Stimulated activated CD8-positive, alpha-beta memory T cell treated with anti-CD3 and anti-CD28 coated beads, Interleukin-7, amount 100 ng/mL, for 1 hour (primary cell): ENCODE results near the gene TEKT4.
"Not testable (repeated sequence)": the region's sequence is repeated elsewhere in the genome, so short reads cannot be mapped to it uniquely, and the experiment has no call there.

ENCODE experiments used
- DNase-seq, 2 donors: peaks; one replicate each; pipeline ENCODE4 v3.0.0-alpha.2; 2020; ENCODE audit warnings: low read depth in 2 of 2

TEKT4 gene, protein sequence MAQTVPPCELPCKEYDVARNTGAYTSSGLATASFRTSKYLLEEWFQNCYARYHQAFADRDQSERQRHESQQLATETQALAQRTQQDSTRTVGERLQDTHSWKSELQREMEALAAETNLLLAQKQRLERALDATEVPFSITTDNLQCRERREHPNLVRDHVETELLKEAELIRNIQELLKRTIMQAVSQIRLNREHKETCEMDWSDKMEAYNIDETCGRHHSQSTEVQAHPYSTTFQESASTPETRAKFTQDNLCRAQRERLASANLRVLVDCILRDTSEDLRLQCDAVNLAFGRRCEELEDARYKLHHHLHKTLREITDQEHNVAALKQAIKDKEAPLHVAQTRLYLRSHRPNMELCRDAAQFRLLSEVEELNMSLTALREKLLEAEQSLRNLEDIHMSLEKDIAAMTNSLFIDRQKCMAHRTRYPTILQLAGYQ

GRCh38 chr2:94871226-94872087 is at the start of gene TEKT4:
TEKT4 (plus strand) TSS chr2:94871430; CDS start chr2:94871580, 150 bp downstream.
- no peak for DNase-seq

DNA sequence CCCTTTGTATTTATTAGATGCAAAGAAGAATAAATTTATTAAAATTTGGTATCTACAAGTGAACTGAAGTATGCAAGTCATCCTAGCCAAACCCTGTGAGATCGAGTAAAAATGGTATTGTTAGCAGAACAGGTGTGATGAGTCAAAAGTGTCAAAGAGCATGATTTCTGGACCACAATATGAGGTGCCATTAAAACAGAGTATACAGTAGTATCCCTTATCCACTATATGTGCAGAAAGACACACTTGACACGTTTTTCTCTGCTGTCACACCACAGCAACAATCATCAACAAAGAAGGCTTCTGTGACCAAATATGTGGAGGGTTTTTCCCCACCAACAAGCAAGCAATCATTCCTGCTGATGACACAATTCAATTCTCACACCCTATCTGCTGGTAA is 32.0 kb upstream of the TEKT4 start:
- DNase-seq: not testable (repeated sequence)

DNA sequence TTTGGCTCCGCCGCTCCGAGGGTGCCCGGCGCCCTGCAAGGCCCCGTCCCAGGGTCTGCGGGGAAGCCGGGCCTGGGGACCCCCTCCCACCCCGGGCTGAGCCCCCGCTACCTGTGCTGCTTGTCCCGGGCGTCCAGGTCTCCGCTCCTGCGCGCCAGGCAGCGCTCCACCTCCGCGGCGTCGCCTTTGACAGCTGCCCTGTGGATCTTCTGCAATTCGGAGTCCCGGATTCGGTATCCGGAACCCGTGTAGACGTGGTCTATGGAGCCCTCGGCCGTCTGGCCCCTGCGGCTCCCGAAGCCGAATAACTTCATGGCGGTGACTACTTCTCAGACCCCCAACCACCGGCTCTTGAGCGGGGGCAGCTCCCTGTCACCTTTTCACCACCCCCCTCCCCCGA is 14.4 kb upstream of the TEKT4 start:
- DNase-seq: not testable (repeated sequence)

- DNase-seq: not testable (repeated sequence)
Observed at GRCh38 chr2:94857367-94858162, 13.7 kb upstream of the TEKT4 start.

DNA sequence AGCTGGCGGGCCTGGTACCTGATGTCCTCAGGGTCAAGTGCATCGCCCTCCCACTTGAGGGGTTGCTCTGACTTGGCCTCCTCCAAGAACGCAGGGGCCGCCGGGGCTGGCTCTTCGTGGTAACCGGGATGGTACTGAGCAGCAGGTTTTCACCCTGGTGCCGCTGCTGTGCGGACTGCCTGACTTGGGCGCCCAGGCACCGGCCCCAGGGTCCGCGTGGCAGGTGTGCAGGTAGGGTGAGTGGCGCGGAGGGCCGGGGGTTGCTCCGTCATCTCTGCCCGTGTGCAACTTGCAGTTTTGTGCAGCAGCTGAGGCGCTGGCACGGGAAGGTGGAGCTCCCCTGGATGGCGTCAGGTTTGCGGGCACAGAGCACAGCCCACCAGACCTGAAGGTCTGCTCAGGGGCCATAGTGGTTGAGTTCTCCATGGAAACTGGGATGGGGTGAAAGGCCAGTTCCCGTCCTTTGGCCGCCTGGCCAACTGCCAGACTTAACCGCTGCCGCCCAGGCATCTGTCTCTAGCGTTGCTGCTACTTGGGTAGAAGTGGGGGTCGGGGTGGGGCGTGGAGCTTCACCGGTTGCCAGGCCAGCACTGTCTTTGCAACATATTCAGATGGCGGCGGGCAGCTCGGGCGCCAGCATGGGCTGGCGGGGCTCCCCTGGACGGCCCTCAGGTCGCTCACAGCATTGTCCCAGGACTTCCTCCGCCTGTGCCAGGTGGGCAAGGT is 12.9 kb upstream of the TEKT4 start:
- not testable (repeated sequence) for DNase-seq

DNA sequence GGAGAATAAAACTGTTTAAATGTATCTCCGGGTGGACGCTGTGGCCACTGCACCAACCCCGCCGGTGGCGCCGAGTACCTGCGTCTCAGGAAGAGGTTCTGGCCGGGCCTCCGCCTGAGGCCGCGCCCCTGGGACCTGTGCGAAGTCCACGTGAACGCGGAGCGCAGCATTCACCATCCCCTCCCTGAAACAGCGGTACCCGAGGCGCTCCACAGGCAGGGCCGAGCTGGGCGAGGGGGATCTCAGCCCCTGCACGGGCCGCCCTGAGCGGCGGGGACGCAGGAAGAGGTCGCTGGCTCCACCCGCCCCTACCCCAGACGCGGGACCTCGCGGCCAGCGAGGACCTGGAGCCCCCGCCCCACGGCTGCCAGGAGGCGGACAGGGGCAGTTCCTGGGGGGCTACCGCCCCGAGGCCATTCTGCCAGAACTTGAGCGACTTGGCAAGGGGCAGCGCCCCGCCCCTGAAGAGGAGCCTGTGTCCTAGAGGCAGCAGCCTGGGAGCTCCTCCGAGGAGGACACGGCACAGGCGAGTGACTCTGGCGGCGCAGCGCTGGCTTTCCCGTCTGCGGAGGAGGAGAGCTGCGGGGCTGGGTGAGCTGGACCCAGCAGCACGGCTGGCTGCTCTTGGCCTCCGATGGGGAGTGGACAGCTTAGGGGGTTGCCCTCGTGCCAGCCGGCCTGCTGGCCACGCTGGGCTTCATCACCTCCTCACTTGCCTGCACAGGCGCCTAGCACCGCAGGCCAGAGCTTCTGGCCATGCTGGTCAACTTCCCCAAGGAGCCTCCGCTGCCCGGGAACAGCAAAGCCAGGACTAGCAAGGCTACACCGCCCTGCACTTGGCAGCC is 9.7 kb upstream of the TEKT4 start:
- DNase-seq: no peak

- DNase-seq: not testable (repeated sequence)
Observed at GRCh38 chr2:94862903-94863302, 8.3 kb upstream of the TEKT4 start.

- DNase-seq: no peak
Observed at GRCh38 chr2:94869131-94869530, 2.1 kb upstream of the TEKT4 start.

GRCh38 chr2:94869552-94870439 is 1.4 kb upstream of the TEKT4 start:
- no peak for DNase-seq

GRCh38 chr2:94870440-94871225 is 597 bp upstream of the TEKT4 start:
- DNase-seq: no peak

DNA sequence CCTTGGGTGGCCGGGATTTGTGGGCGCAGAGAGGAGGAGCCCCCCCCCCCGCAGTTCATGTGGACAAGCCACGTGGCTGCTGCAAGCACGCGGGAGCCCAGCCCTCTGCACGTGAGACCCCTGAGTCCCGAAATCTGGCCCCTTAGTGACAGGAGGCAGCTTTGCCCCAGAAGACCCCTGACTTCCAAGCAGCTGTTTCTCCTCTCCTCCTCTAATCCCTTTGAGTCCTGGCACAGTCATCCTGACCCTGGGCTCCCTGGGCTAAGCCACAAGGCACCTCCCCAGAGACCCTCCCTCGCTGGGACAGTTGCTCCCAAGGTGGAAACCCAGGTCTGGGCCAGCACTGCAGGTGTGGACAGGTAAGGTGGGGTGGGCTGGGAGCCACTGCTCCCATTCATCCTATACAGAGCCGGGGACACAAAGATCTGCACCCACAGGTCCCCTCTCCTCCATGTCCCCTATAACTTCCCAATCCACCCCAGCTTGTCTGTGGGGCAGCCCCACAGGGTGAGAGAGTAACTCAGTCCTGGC is 923 bp downstream of the TEKT4 start:
- no peak for DNase-seq

GRCh38 chr2:94872676-94873361 is 1.6 kb downstream of the TEKT4 start:
- DNase-seq: no peak

GRCh38 chr2:94873362-94874276 is 2.4 kb downstream of the TEKT4 start:
- no peak for DNase-seq

GRCh38 chr2:94874277-94874997 is 3.2 kb downstream of the TEKT4 start:
- peak; percentile 13 to 32 for DNase-seq

DNA sequence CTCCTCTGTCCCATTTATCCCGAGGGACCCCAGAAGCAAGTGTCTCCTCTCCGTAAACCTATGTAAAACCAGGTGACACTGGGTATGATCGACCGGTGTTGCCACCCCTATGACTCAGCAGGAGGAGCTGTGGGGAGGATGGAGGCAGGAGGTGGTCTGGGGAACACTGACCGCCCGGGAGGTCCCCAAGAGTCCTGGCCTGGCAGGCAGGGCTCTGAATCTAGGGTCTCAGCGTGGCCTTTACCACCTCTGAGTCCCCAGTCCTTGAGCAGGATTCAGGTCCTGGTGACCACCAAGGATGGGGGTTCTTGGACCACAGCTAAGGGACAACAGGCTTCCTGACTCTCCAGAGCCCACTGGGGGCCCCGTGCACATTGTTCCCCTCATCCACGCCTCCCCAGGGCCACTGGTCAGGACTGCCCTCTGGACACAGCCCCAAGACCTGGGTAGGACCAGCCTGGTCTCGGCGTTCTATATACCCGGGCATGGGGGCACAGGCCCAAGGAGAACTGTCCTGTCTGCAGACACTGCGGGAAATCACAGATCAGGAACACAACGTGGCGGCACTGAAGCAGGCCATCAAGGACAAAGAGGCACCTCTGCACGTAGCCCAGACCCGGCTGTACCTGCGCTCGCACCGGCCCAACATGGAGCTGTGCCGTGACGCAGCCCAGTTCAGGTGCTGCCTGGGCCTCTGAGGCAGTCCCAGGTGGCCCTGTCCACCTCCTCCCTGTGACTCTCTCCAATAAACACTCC is 4.0 kb downstream of the TEKT4 start:
- no peak for DNase-seq
